DMS53 (cell line): Measurements from ENCODE around the gene CYP27C1.
A peak's percentile ranks its signal among the peaks of the same experiment; 100 is the strongest.
"Not testable (repeated sequence)": the region's sequence is repeated elsewhere in the genome, so short reads cannot be mapped to it uniquely, and the experiment has no call there.

Experiments used
- DNase-seq: peaks from one replicate; lab custom pipeline; 2025; lab: John Stamatoyannopoulos, UW

The CYP27C1 gene

GRCh38 chr2:127224135-127224534 lies 4.0 kb upstream of the CYP27C1 start:
- not testable (repeated sequence) for DNase-seq

GRCh38 chr2:127220768-127221527 lies 849 bp upstream of the CYP27C1 start:
- DNase-seq, result peak; percentile 50

GRCh38 chr2:127219171-127220070 lies 678 bp downstream of the CYP27C1 start:
- peak; percentile 55 for DNase-seq

GRCh38 chr2:127218812-127219170 lies 1.3 kb downstream of the CYP27C1 start:
- peak; percentile 36 for DNase-seq

- peak; percentile 10 for DNase-seq
Observed at GRCh38 chr2:127217470-127218325, 2.4 kb downstream of the CYP27C1 start.

- no peak for DNase-seq
Observed at GRCh38 chr2:127216593-127216992, 3.5 kb downstream of the CYP27C1 start.

GRCh38 chr2:127216095-127216494 lies 4.0 kb downstream of the CYP27C1 start:
- DNase-seq, result no peak

GRCh38 chr2:127214201-127214600 lies 5.9 kb downstream of the CYP27C1 start:
- DNase-seq, result not testable (repeated sequence)

- DNase-seq, result peak; percentile 85
Observed at GRCh38 chr2:127208313-127208712, 11.8 kb downstream of the CYP27C1 start.

GRCh38 chr2:127205218-127206125 lies 14.6 kb downstream of the CYP27C1 start:
- DNase-seq, result no peak

GRCh38 chr2:127201452-127201851 lies 18.6 kb downstream of the CYP27C1 start:
- DNase-seq, result no peak

GRCh38 chr2:127200962-127201361 lies 19.1 kb downstream of the CYP27C1 start:
- no peak for DNase-seq

GRCh38 chr2:127199223-127199622 lies 20.9 kb downstream of the CYP27C1 start:
- DNase-seq, result no peak

GRCh38 chr2:127197475-127198385 lies 22.4 kb downstream of the CYP27C1 start:
- DNase-seq, result peak; percentile 94

- peak; percentile 87 for DNase-seq
Observed at GRCh38 chr2:127196998-127197397, 23.1 kb downstream of the CYP27C1 start.

- DNase-seq, result peak; percentile 56
Observed at GRCh38 chr2:127196549-127196948, 23.6 kb downstream of the CYP27C1 start.

GRCh38 chr2:127195140-127196074 lies 24.7 kb downstream of the CYP27C1 start:
- no peak for DNase-seq

GRCh38 chr2:127194447-127194846 lies 25.7 kb downstream of the CYP27C1 start:
- DNase-seq, result no peak

- DNase-seq, result no peak
Observed at GRCh38 chr2:127193967-127194280, 26.2 kb downstream of the CYP27C1 start.
